Mesothelial cell of epicardium (in vitro differentiated cells): Measurements from ENCODE around the gene WDR72. TPM values are rescaled to one million over a fixed set of nuclear protein-coding genes. Genes with fewer than 3 reads are reported as not detected.
"Not testable (repeated sequence)": the region's sequence is repeated elsewhere in the genome, so short reads cannot be mapped to it uniquely, and the experiment has no call there.

Source experiments
- DNase-seq, 2 experiments: peaks; one replicate each; pipeline ENCODE4 v3.0.0; 2021; ENCODE audit warnings: low spot score in 2 of 2; ENCODE audit not compliant: unreplicated experiment in 2 of 2
- H3K27ac Mint-ChIP-seq: 2 replicates; pipeline ENCODE4 v1.8.0; 2021; ENCODE audit warnings: mixed read lengths
- H3K27me3 Mint-ChIP-seq: 2 replicates; pipeline ENCODE4 v1.8.0; 2021; ENCODE audit warnings: low read depth, mixed read lengths
- H3K36me3 Mint-ChIP-seq: 2 replicates; pipeline ENCODE4 v1.8.0; 2021; ENCODE audit warnings: mixed read lengths
- H3K4me1 Mint-ChIP-seq: 2 replicates; pipeline ENCODE4 v1.8.0; 2021; ENCODE audit warnings: mixed read lengths
- H3K4me3 Mint-ChIP-seq: 2 replicates; pipeline ENCODE4 v1.8.0; 2021; ENCODE audit warnings: mild to moderate bottlenecking, moderate library complexity, mixed read lengths
- H3K9me3 Mint-ChIP-seq: 2 replicates; pipeline ENCODE4 v1.8.0; 2021; ENCODE audit warnings: mixed read lengths
- total RNA-seq: library from RNA; stranded (reverse); gene quantifications from 3 replicates; pipeline ENCODE4 v1.2.1, GENCODE V29; 2021
- TF ChIP-seq, protein P1 (sequence below): fragments of 200-600 bp; sonication (generic); IDR thresholded peaks from one replicate; pipeline ENCODE4 v1.5.0; 2021; ENCODE audit warnings: antibody characterized with exemption; ENCODE audit not compliant: unreplicated experiment

The WDR72 gene
- total RNA-seq, 1 donor from 2014 or later, result 0.25 TPM

DNA sequence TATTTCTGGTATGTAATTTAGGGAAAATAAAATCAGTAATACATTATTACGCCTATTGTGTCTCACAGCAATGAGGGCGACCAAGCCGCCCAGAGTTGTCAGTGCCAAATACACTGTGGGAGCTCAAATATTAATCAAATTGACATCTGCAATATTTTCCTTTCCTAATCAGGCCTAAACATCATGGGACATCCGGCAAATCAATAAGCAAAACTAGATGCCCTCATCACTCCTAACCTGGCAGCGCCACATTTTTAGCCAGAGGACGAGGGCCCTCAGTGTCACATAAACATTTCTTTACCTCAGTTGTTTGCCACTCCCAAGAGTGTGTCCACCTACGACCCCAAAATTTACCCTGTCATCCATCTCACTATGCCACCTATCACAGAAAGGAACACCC is 64.1 kb downstream of the WDR72 start:
- no peaks in the 10 kb centered on the region for H3K36me3 Mint-ChIP-seq
- no peak overlapping the region for H3K27ac Mint-ChIP-seq
- peaks cover 4% of the 10 kb centered on the region for H3K27me3 Mint-ChIP-seq
- no peak for DNase-seq
- H3K9me3 Mint-ChIP-seq, result peaks cover 2% of the 10 kb centered on the region
- H3K4me1 Mint-ChIP-seq, result peaks cover 3% of the 10 kb centered on the region
- no peak overlapping the region for H3K4me3 Mint-ChIP-seq
- TF ChIP-seq, protein P1, sequence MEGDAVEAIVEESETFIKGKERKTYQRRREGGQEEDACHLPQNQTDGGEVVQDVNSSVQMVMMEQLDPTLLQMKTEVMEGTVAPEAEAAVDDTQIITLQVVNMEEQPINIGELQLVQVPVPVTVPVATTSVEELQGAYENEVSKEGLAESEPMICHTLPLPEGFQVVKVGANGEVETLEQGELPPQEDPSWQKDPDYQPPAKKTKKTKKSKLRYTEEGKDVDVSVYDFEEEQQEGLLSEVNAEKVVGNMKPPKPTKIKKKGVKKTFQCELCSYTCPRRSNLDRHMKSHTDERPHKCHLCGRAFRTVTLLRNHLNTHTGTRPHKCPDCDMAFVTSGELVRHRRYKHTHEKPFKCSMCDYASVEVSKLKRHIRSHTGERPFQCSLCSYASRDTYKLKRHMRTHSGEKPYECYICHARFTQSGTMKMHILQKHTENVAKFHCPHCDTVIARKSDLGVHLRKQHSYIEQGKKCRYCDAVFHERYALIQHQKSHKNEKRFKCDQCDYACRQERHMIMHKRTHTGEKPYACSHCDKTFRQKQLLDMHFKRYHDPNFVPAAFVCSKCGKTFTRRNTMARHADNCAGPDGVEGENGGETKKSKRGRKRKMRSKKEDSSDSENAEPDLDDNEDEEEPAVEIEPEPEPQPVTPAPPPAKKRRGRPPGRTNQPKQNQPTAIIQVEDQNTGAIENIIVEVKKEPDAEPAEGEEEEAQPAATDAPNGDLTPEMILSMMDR, result no peak

DNA sequence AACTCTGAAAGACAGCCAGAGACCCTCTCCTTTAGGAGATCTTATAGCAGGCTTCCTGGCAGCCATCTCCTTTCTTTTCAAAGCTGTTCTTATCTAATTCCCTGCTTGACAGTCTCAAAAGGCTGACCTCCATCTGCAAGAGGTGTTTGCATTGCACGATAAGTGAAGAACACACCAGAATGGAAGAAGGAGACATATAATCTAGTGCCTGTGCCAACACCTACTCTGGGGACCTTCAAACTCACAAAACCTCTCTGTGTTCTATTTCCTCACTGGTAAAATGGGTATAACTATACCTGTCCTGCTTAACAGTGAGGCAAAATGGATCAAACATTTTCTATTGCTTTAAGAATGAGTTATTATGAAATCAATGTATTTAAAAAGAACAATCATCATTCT is 65.0 kb downstream of the WDR72 start:
- Mint-ChIP-seq H3K9me3 (peaks cover 5% of the 10 kb centered on the region), H3K4me1 (peaks cover 3% of the 10 kb centered on the region), H3K27ac (no peak overlapping the region), H3K36me3 (no peaks in the 10 kb centered on the region), H3K27me3 (peaks cover 4% of the 10 kb centered on the region), H3K4me3 (no peak overlapping the region)
- TF ChIP-seq, protein P1, result no peak
- no peak for DNase-seq

DNA sequence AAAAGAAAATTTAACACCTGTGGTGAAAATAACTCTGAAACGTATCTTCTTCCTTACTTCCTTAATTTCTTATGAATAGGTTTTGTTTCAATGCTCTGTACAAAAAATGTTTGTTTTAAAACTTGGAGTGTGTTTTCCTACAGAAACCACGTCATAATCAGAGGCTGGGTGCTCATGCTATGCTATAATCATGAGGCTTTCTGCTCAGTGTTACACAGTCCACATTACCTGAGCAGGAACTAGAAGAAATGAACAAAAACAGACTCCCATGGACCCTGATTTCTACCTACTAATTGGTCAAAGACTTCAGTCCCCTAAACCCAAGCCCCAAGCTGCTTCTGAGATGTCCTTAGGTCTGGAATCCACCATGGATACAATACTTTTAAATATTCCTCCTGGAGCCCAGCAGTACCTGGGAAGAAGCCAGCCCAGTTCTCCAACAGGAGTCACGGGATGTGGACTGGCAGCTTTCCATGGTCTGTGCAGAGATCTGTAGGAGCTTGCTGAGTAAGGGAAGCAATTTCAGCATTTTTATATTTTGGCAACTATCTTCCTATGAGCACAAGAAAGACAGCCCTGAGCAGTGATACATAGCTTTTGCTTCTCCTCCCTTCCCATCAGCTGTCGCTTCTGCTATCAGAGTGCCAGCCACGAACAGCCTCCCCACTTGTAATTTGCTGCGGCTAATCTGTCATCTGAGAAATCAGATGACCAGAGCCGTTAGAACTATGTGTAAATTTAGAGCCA is 65.6 kb downstream of the WDR72 start:
- Mint-ChIP-seq H3K27ac (no peak overlapping the region), H3K36me3 (no peaks in the 10 kb centered on the region), H3K4me1 (peaks cover 3% of the 10 kb centered on the region), H3K9me3 (peaks cover 5% of the 10 kb centered on the region), H3K4me3 (no peak overlapping the region), H3K27me3 (peaks cover 4% of the 10 kb centered on the region)
- TF ChIP-seq, protein P1, result no peak
- no peak for DNase-seq

DNA sequence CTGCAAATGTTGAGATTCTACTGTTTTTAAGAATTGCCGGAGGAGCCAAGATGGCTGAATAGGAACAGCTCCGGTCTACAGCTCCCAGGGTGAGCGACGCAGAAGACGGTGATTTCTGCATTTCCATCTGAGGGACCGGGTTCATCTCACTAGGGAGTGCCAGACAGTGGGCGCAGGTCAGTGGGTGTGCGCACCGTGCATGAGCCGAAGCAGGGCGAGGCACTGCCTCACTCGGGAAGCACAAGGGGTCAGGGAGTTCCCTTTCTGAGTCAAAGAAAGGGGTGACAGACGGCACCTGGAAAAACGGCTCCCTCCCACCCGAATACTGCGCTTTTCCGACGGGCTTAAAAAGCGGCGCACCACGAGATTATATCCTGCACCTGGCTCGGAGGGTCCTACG is 75.3 kb downstream of the WDR72 start:
- not testable (repeated sequence) for H3K4me3 Mint-ChIP-seq, H3K27me3 Mint-ChIP-seq, H3K27ac Mint-ChIP-seq

DNA sequence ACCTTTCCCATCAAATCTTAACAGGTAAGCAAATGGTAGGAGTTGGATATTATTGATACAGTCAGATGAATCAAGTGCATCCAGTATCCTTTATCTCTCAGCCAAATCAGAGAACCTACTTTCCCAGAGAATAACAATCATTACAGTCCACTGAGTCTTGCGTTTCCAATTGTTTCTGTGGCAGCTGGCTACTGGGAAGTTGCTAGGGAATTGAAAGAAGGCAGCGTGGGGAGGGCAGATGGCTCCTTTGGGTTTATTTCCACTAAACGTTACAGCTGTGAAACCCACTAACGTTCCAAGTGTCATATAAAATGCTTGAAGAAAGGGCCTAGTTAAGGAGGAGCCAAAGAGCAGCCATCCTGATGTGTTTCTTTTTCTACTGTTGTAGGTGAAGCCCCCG is 78.4 kb downstream of the WDR72 start:
- TF ChIP-seq, protein P1, result no peak
- H3K4me3 Mint-ChIP-seq, result no peak overlapping the region
- no peaks in the 10 kb centered on the region for H3K9me3 Mint-ChIP-seq
- H3K36me3 Mint-ChIP-seq, result no peaks in the 10 kb centered on the region
- no peak for DNase-seq
- H3K27ac Mint-ChIP-seq, result no peak overlapping the region
- no peaks in the 10 kb centered on the region for H3K27me3 Mint-ChIP-seq
- no peaks in the 10 kb centered on the region for H3K4me1 Mint-ChIP-seq

More for the DNA sequence above, 75.3 kb downstream of the WDR72 start:
- H3K4me1 Mint-ChIP-seq, H3K36me3 Mint-ChIP-seq, H3K9me3 Mint-ChIP-seq, DNase-seq: not testable (repeated sequence)

DNA sequence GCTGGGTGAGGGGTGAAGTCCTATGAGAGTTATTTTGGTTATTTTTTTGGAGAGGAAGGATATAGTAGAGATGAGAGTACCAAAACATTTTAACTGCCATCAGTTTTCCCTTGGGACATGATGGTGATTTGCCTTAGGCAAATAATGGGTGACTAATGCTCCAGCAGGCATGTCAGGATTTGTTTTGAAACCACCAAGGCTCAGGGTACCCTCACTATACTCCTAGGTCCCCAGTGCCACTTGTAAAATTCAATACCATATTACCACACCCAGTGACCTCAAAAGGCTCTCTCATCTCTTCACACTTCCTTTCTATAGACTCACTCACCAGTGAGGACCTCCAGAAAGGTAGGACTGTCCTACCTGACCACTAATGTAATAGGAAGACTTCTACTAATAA is 83.6 kb downstream of the WDR72 start:
- no peaks in the 10 kb centered on the region for H3K4me1 Mint-ChIP-seq
- H3K36me3 Mint-ChIP-seq, result no peaks in the 10 kb centered on the region
- H3K9me3 Mint-ChIP-seq, result no peaks in the 10 kb centered on the region
- TF ChIP-seq, protein P1, result no peak
- H3K27ac Mint-ChIP-seq, result no peak overlapping the region
- H3K4me3 Mint-ChIP-seq, result no peak overlapping the region
- H3K27me3 Mint-ChIP-seq, result no peaks in the 10 kb centered on the region
- no peak for DNase-seq
